Mesenchymal stem cell (in vitro differentiated cells and primary cell): Measurements from ENCODE around the gene SLC9A9.

Experiments
- DNase-seq: peaks from one replicate; pipeline ENCODE4 v3.0.0-alpha.2; 2013
- H2AFZ ChIP-seq: one replicate; pipeline ENCODE4 v1.6.1; 2013; ENCODE audit warnings: low read depth, mild to moderate bottlenecking, control low read depth, inconsistent platforms, low read length, moderate library complexity
- H2AK5ac ChIP-seq: 2 replicates; pipeline ENCODE4 v1.6.1; 2013; ENCODE audit warnings: low read length, moderate library complexity, mild to moderate bottlenecking, inconsistent platforms; ENCODE audit not compliant: severe bottlenecking
- H2BK120ac ChIP-seq: one replicate; pipeline ENCODE4 v1.6.1; 2013; ENCODE audit warnings: low read depth, mild to moderate bottlenecking, inconsistent platforms, low read length, moderate library complexity
- H2BK12ac ChIP-seq, 2 experiments: one replicate each; pipeline ENCODE4 v1.6.1; 2013; ENCODE audit warnings: inconsistent platforms in 2 of 2, low read length in 2 of 2, mild to moderate bottlenecking in 2 of 2, moderate library complexity in 2 of 2, control low read depth in 1 of 2
- H2BK15ac ChIP-seq: one replicate; pipeline ENCODE4 v1.6.1; 2013; ENCODE audit warnings: mild to moderate bottlenecking, low read depth, inconsistent platforms; ENCODE audit not compliant: poor library complexity, severe bottlenecking
- H2BK5ac ChIP-seq: 2 replicates; pipeline ENCODE4 v1.6.1; 2013; ENCODE audit warnings: low read depth, mild to moderate bottlenecking, low read length, control low read depth, inconsistent platforms; ENCODE audit not compliant: poor library complexity, severe bottlenecking
- H3K14ac ChIP-seq, 2 experiments: one replicate each; pipeline ENCODE4 v1.6.1; 2013; ENCODE audit warnings: inconsistent platforms in 2 of 2, low read length in 2 of 2, control low read depth in 1 of 2, mild to moderate bottlenecking in 1 of 2, moderate library complexity in 1 of 2
- H3K18ac ChIP-seq, 2 experiments: one replicate each; pipeline ENCODE4 v1.6.1; 2013; ENCODE audit warnings: inconsistent platforms in 2 of 2, low read length in 2 of 2, control low read depth in 1 of 2, low read depth in 1 of 2, mild to moderate bottlenecking in 1 of 2
- H3K23ac ChIP-seq, 2 experiments: one replicate each; pipeline ENCODE4 v1.6.1; 2013; ENCODE audit warnings: inconsistent platforms in 2 of 2, low read length in 2 of 2, mild to moderate bottlenecking in 2 of 2, moderate library complexity in 2 of 2, control low read depth in 1 of 2
- H3K27ac ChIP-seq: 2 replicates; pipeline ENCODE4 v1.5.1; 2013; ENCODE audit warnings: mild to moderate bottlenecking, moderate library complexity, low read length, control low read depth, inconsistent platforms; ENCODE audit not compliant: poor library complexity, severe bottlenecking
- H3K27me3 ChIP-seq, 2 experiments: 2 replicates each; pipeline versions ENCODE4 v1.6.1 to v1.7.0; 2013; ENCODE audit warnings: low read length in 2 of 2, mild to moderate bottlenecking in 2 of 2, moderate library complexity in 2 of 2, control low read depth in 1 of 2, inconsistent platforms in 1 of 2; ENCODE audit not compliant: control insufficient read depth in 1 of 2, insufficient read depth in 1 of 2
- H3K36me3 ChIP-seq, 2 experiments: 2 replicates each; pipeline versions ENCODE4 v1.6.1 to v1.7.0; 2013; ENCODE audit warnings: low read length in 2 of 2, control low read depth in 1 of 2, inconsistent platforms in 1 of 2, low read depth in 1 of 2, mild to moderate bottlenecking in 1 of 2; ENCODE audit not compliant: insufficient read depth in 2 of 2, control insufficient read depth in 1 of 2
- H3K4ac ChIP-seq, 2 experiments: one replicate each; pipeline ENCODE4 v1.6.1; 2013; ENCODE audit warnings: inconsistent platforms in 2 of 2, low read length in 2 of 2, mild to moderate bottlenecking in 2 of 2, moderate library complexity in 2 of 2, control low read depth in 1 of 2, low read depth in 1 of 2
- H3K4me1 ChIP-seq: 2 replicates; pipeline ENCODE4 v1.6.1; 2013; ENCODE audit warnings: low read depth, low read length, control low read depth; ENCODE audit not compliant: control insufficient read depth, insufficient read depth
- H3K4me2 ChIP-seq: 2 replicates; pipeline ENCODE4 v1.6.1; 2013; ENCODE audit warnings: low read length, mild to moderate bottlenecking, inconsistent platforms; ENCODE audit not compliant: poor library complexity, severe bottlenecking
- H3K4me3 ChIP-seq, 2 experiments: 2 replicates each; pipeline versions ENCODE4 v1.5.1 to v1.7.0; 2013; ENCODE audit warnings: low read length in 2 of 2, mild to moderate bottlenecking in 2 of 2, control low read depth in 1 of 2, low read depth in 1 of 2; ENCODE audit not compliant: insufficient read depth in 1 of 2
- H3K79me1 ChIP-seq: replicated peaks from 2 replicates; pipeline ENCODE4 v1.6.1; 2013; ENCODE audit warnings: mild to moderate bottlenecking, control low read depth, low read length, inconsistent platforms; ENCODE audit not compliant: poor library complexity, severe bottlenecking
- H3K9ac ChIP-seq: 2 replicates; pipeline ENCODE4 v1.7.0; 2013; ENCODE audit warnings: mild to moderate bottlenecking, low read length, moderate library complexity
- H3K9me3 ChIP-seq: 2 replicates; pipeline ENCODE4 v1.7.0; 2013; ENCODE audit warnings: mild to moderate bottlenecking, low read length; ENCODE audit not compliant: control insufficient read depth
- H4K8ac ChIP-seq: one replicate; pipeline ENCODE4 v1.6.1; 2013; ENCODE audit warnings: inconsistent platforms, mild to moderate bottlenecking, low read length, moderate library complexity
- H4K91ac ChIP-seq: one replicate; pipeline ENCODE4 v1.6.1; 2013; ENCODE audit warnings: mild to moderate bottlenecking, low read length, inconsistent platforms
- WGBS: methylation state at CpG from one replicate; pipeline ENCODE4 v1.1.7; 2013; ENCODE audit warnings: mixed read lengths; 5-methylcytosine and 5-hydroxymethylcytosine counted together

Gene SLC9A9

GRCh38 chr3:143464850-143465249 lies 383.4 kb downstream of the SLC9A9 start:
- H4K8ac ChIP-seq = no peak overlapping the region
- H3K9me3 ChIP-seq = no peaks in the 10 kb centered on the region
- DNase-seq = no peak
- peak overlapping the region; percentile 93 for H3K27ac ChIP-seq
- H2AFZ ChIP-seq = no peak overlapping the region
- H3K27me3 ChIP-seq = no peaks in the 10 kb centered on the region
- H3K4me2 ChIP-seq = no peak overlapping the region
- no peak overlapping the region for H3K9ac ChIP-seq
- WGBS = 58% methylated on average over 2 of the region's 2 CpGs
- no peak overlapping the region for H3K18ac ChIP-seq
- H2BK5ac ChIP-seq = no peak overlapping the region
- no peak overlapping the region for H2BK120ac ChIP-seq
- H3K36me3 ChIP-seq = peaks cover 0 to 13% of the 10 kb centered on the region in 2 experiments
- H2BK12ac ChIP-seq = no peak overlapping the region
- no peak overlapping the region for H2BK15ac ChIP-seq
- peak overlapping the region; percentile 37 for H2AK5ac ChIP-seq
- H3K4me3 ChIP-seq = no peak overlapping the region
- H3K14ac ChIP-seq = peak overlapping the region in 1 of 2 experiments; percentile 55
- H3K79me1 ChIP-seq = no peaks in the 10 kb centered on the region
- peak overlapping the region; percentile 41 for H4K91ac ChIP-seq
- peaks cover 5% of the 10 kb centered on the region for H3K4me1 ChIP-seq
- no peak overlapping the region for H3K4ac ChIP-seq
- H3K23ac ChIP-seq = no peak overlapping the region

DNA sequence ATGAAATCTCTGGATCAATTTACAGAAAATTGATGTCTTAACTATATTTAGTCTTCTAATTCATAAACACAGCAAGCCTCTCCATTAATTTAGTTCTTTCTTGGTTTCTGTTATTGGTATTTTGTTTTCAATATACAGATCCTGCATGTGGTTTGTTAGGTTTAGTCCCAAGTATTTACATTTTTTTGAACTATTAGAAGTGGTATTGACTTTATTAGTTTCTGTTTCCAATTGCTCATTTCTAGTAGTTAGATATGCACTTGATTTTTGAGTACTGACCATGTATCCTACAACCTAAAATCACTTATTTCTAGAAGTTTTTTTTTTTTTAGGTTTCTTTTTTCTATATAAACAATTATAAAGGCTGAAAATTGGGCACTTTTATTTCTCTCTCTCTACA lies 392.8 kb downstream of the SLC9A9 start:
- Histone ChIP-seq H2BK15ac (no peak overlapping the region), H2BK120ac (no peak overlapping the region), H3K4ac (no peak overlapping the region), H3K36me3 (no peaks in the 10 kb centered on the region), H2BK5ac (no peak overlapping the region), H2AK5ac (no peak overlapping the region), H3K9me3 (no peaks in the 10 kb centered on the region), H2AFZ (no peak overlapping the region), H3K27ac (no peak overlapping the region), H3K79me1 (no peaks in the 10 kb centered on the region), H3K27me3 (no peaks in the 10 kb centered on the region), H3K18ac (no peak overlapping the region), H3K23ac (no peak overlapping the region), H3K4me1 (no peaks in the 10 kb centered on the region), H3K4me2 (no peak overlapping the region), H2BK12ac (no peak overlapping the region), H3K4me3 (no peak overlapping the region), H4K91ac (no peak overlapping the region), H4K8ac (no peak overlapping the region), H3K14ac (no peak overlapping the region), H3K9ac (no peak overlapping the region)
- DNase-seq = no peak

DNA sequence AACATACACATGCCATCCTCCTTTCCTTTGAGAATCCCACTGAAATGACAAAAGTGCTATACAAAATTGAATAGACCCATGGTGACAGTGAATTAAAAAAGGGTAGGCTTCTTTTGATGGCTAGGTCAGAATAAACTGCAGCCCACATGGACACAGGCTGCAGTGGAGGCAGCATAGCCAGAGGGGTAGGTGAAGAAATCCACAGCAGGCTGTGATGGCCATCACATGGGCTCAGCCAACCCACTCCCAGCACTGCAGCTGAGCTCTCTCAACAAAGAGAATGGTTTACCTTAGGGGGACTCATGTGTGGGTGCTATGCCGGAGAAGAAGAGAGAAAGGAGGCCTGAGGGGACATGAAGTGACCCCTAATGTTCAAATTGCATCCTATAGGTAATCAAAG lies 397.6 kb downstream of the SLC9A9 start:
- H3K27ac ChIP-seq = no peak overlapping the region
- no peak overlapping the region for H3K4me2 ChIP-seq
- no peak overlapping the region for H4K8ac ChIP-seq
- no peaks in the 10 kb centered on the region for H3K27me3 ChIP-seq
- DNase-seq = no peak
- no peak overlapping the region for H3K9ac ChIP-seq
- peak overlapping the region in 1 of 2 experiments; percentile 52 for H3K18ac ChIP-seq
- peak overlapping the region in 1 of 2 experiments; percentile 28 for H3K4ac ChIP-seq
- no peak overlapping the region for H3K4me3 ChIP-seq
- no peaks in the 10 kb centered on the region for H3K4me1 ChIP-seq
- H3K23ac ChIP-seq = peak overlapping the region in 1 of 2 experiments; percentile 59
- peak overlapping the region in 1 of 2 experiments; percentile 84 for H2BK12ac ChIP-seq
- H2AFZ ChIP-seq = no peak overlapping the region
- no peaks in the 10 kb centered on the region for H3K36me3 ChIP-seq
- no peak overlapping the region for H3K14ac ChIP-seq
- no peak overlapping the region for H2BK15ac ChIP-seq
- no peaks in the 10 kb centered on the region for H3K9me3 ChIP-seq
- H2AK5ac ChIP-seq = no peak overlapping the region
- H3K79me1 ChIP-seq = no peaks in the 10 kb centered on the region
- no CpG with 5 or more reads among the region's 1 CpG for WGBS
- H2BK5ac ChIP-seq = no peak overlapping the region
- no peak overlapping the region for H2BK120ac ChIP-seq
- no peak overlapping the region for H4K91ac ChIP-seq

- no peak overlapping the region for H4K8ac ChIP-seq
- no peak overlapping the region for H3K4me2 ChIP-seq
- no peak overlapping the region for H3K18ac ChIP-seq
- H4K91ac ChIP-seq = no peak overlapping the region
- no peak overlapping the region for H3K9ac ChIP-seq
- no peak overlapping the region for H3K23ac ChIP-seq
- H3K4me3 ChIP-seq = no peak overlapping the region
- H2BK120ac ChIP-seq = no peak overlapping the region
- H2BK5ac ChIP-seq = no peak overlapping the region
- no peaks in the 10 kb centered on the region for H3K79me1 ChIP-seq
- no peak overlapping the region for H3K27ac ChIP-seq
- H3K9me3 ChIP-seq = no peaks in the 10 kb centered on the region
- no peak overlapping the region for H2AFZ ChIP-seq
- H2BK15ac ChIP-seq = no peak overlapping the region
- H2AK5ac ChIP-seq = no peak overlapping the region
- H3K4me1 ChIP-seq = peaks cover 2% of the 10 kb centered on the region
- no peak overlapping the region for H2BK12ac ChIP-seq
- no peaks in the 10 kb centered on the region for H3K27me3 ChIP-seq
- H3K36me3 ChIP-seq = no peaks in the 10 kb centered on the region
- H3K4ac ChIP-seq = no peak overlapping the region
- no peak for DNase-seq
- H3K14ac ChIP-seq = no peak overlapping the region
- 95% methylated on average over 2 of the region's 5 CpGs for whole genome bisulfite sequencing
Measured at GRCh38 chr3:143447491-143447890, 400.8 kb downstream of the SLC9A9 start.
